Natural killer cell (primary cell): ENCODE measurements around the gene B3GALT5. TPM values are rescaled to one million over a fixed set of nuclear protein-coding genes. Genes with fewer than 3 reads are reported as not detected.

ENCODE experiments used
- ATAC-seq, 3 donors: fragments of 150-1000 bp in 2 of 3; fragments of 200-7000 bp in 1 of 3; cut with Tn5 transposase; 1 replicate in 1 of 3; 2 replicates in 2 of 3; pipeline ENCODE4 v1.10.0; 2021; ENCODE audit warnings: mild to moderate bottlenecking in 2 of 3, moderate library complexity in 2 of 3
- DNase-seq, 2 donors: peaks; one replicate each; pipeline versions ENCODE4 v3.0.0 to v3.0.0-alpha.2; 2013 to 2021; ENCODE audit warnings: mixed read lengths in 1 of 2
- H3K27ac ChIP-seq: one replicate; pipeline ENCODE4 v1.5.1; 2013; ENCODE audit warnings: mild to moderate bottlenecking, low read length
- H3K27me3 ChIP-seq: one replicate; pipeline ENCODE4 v1.6.1; 2013; ENCODE audit warnings: low read length; ENCODE audit not compliant: control insufficient read depth, insufficient read depth
- H3K36me3 ChIP-seq: one replicate; pipeline ENCODE4 v1.6.1; 2013; ENCODE audit warnings: low read length; ENCODE audit not compliant: control insufficient read depth, insufficient read depth
- H3K4me1 ChIP-seq: one replicate; pipeline ENCODE4 v1.6.1; 2013; ENCODE audit warnings: low read length; ENCODE audit not compliant: control insufficient read depth, insufficient read depth
- H3K4me3 ChIP-seq: one replicate; pipeline ENCODE4 v1.5.1; 2013; ENCODE audit warnings: low read length
- H3K9me3 ChIP-seq: one replicate; pipeline ENCODE4 v1.6.1; 2013; ENCODE audit warnings: low read length; ENCODE audit not compliant: control insufficient read depth, insufficient read depth
- H3K27ac Mint-ChIP-seq, 2 donors: one replicate each; pipeline ENCODE4 v1.8.0; 2022; ENCODE audit warnings: mild to moderate bottlenecking in 2 of 2, mixed read lengths in 2 of 2, moderate library complexity in 1 of 2
- H3K27me3 Mint-ChIP-seq, 2 donors: one replicate each; pipeline ENCODE4 v1.8.0; 2022; ENCODE audit warnings: low read depth in 2 of 2, mixed read lengths in 2 of 2
- H3K36me3 Mint-ChIP-seq: one replicate; pipeline ENCODE4 v1.8.0; 2022; ENCODE audit warnings: mixed read lengths
- H3K4me1 Mint-ChIP-seq, 2 donors: one replicate each; pipeline ENCODE4 v1.8.0; 2022; ENCODE audit warnings: mixed read lengths in 2 of 2
- H3K4me3 Mint-ChIP-seq: one replicate; pipeline ENCODE4 v1.8.0; 2022; ENCODE audit warnings: mild to moderate bottlenecking, moderate library complexity, mixed read lengths
- H3K9me3 Mint-ChIP-seq, 2 donors: one replicate each; pipeline ENCODE4 v1.8.0; 2022; ENCODE audit warnings: mixed read lengths in 2 of 2
- CTCF ChIP-seq: fragments of 200-600 bp; IDR thresholded peaks from one replicate; pipeline ENCODE4 v1.8.0; 2022; ENCODE audit warnings: antibody characterized with exemption
- WGBS: methylation state at CpG from one replicate; pipeline ENCODE4 v1.1.7; 2013; ENCODE audit warnings: missing lambda C conversion rate; ENCODE audit not compliant: insufficient coverage; 5-methylcytosine and 5-hydroxymethylcytosine counted together
- intact Hi-C: fragments of 100-400 bp; cut with micrococcal nuclease; formaldehyde crosslinking; loops from one replicate; pipeline ENCODE4 v1.14.2; 2022
- total RNA-seq, 4 donors: library from RNA; stranded (reverse); fragments of 120-200 nt in 1 of 4; gene quantifications; one replicate each; pipeline versions ENCODE4 v1.2.3 to v1.2.4, GENCODE V29; 2013 to 2022

B3GALT5 gene
- total RNA-seq, 3 donors from 2014 or later (not counting 1 experiment from before 2014, with no cell fraction given): 0.05 TPM; not detected in 2

- intact Hi-C loops: no loop called here
- no peak overlapping the region for H3K4me3 Mint-ChIP-seq
- H3K9me3 ChIP-seq: no peaks in the 10 kb centered on the region
- no peaks in the 10 kb centered on the region for H3K36me3 Mint-ChIP-seq
- no peaks in the 10 kb centered on the region for H3K36me3 ChIP-seq
- ATAC-seq: no peak
- H3K27me3 Mint-ChIP-seq: peaks cover 11 to 21% of the 10 kb centered on the region in 2 donors
- H3K27ac Mint-ChIP-seq: no peak overlapping the region
- no peak for TF ChIP-seq CTCF
- no peak for DNase-seq
- H3K27me3 ChIP-seq: no peaks in the 10 kb centered on the region
- H3K4me3 ChIP-seq: no peak overlapping the region
- H3K27ac ChIP-seq: no peak overlapping the region
- WGBS: 62% methylated on average over 6 of the region's 6 CpGs
- H3K4me1 Mint-ChIP-seq: no peaks in the 10 kb centered on the region
- peaks cover 0 to 2% of the 10 kb centered on the region in 2 donors for H3K9me3 Mint-ChIP-seq
- H3K4me1 ChIP-seq: no peaks in the 10 kb centered on the region
Measured at GRCh38 chr21:39647476-39647875, 34.7 kb downstream of the B3GALT5 start.

- H3K4me3 ChIP-seq: no peak overlapping the region
Measured at GRCh38 chr21:39648879-39649278, 36.1 kb downstream of the B3GALT5 start.

GRCh38 chr21:39649526-39649925 is 36.8 kb downstream of the B3GALT5 start:
- H3K4me1 Mint-ChIP-seq: no peaks in the 10 kb centered on the region
- peaks cover 2% of the 10 kb centered on the region in 2 donors for H3K9me3 Mint-ChIP-seq
- 87% methylated on average over 5 of the region's 5 CpGs for WGBS
- H3K27me3 Mint-ChIP-seq: peaks cover 2 to 16% of the 10 kb centered on the region in 2 donors
- intact Hi-C loops: no loop called here
- H3K36me3 ChIP-seq: no peaks in the 10 kb centered on the region
- H3K27ac ChIP-seq: no peak overlapping the region
- no peak for TF ChIP-seq CTCF
- no peaks in the 10 kb centered on the region for H3K4me1 ChIP-seq
- no peak overlapping the region for H3K27ac Mint-ChIP-seq
- no peak overlapping the region for H3K4me3 Mint-ChIP-seq
- H3K9me3 ChIP-seq: peaks cover 5% of the 10 kb centered on the region
- no peak overlapping the region for H3K4me3 ChIP-seq
- no peak for ATAC-seq
- H3K27me3 ChIP-seq: no peaks in the 10 kb centered on the region
- DNase-seq: no peak
- no peaks in the 10 kb centered on the region for H3K36me3 Mint-ChIP-seq

More at GRCh38 chr21:39648879-39649278, 36.1 kb downstream of the B3GALT5 start:
- Mint-ChIP-seq H3K36me3 (no peaks in the 10 kb centered on the region), H3K4me3 (no peak overlapping the region), H3K4me1 (no peaks in the 10 kb centered on the region), H3K27ac (no peak overlapping the region), H3K27me3 (peaks cover 6 to 16% of the 10 kb centered on the region in 2 donors), H3K9me3 (peaks cover 2% of the 10 kb centered on the region in 2 donors)
- Histone ChIP-seq H3K4me1 (no peaks in the 10 kb centered on the region), H3K27me3 (no peaks in the 10 kb centered on the region), H3K9me3 (peaks cover 5% of the 10 kb centered on the region), H3K27ac (no peak overlapping the region), H3K36me3 (no peaks in the 10 kb centered on the region)
- DNase-seq (no peak), ATAC-seq (no peak)
- no peak for TF ChIP-seq CTCF
- intact Hi-C loops: no loop called here
- WGBS: 87% methylated on average over 6 of the region's 6 CpGs

- Histone ChIP-seq H3K36me3 (no peaks in the 10 kb centered on the region), H3K4me3 (no peak overlapping the region), H3K9me3 (peaks cover 5% of the 10 kb centered on the region), H3K27me3 (no peaks in the 10 kb centered on the region), H3K4me1 (no peaks in the 10 kb centered on the region), H3K27ac (no peak overlapping the region)
- ATAC-seq (no peak), DNase-seq (no peak)
- Mint-ChIP-seq H3K36me3 (no peaks in the 10 kb centered on the region), H3K9me3 (peaks cover 2% of the 10 kb centered on the region in 2 donors), H3K4me1 (no peaks in the 10 kb centered on the region), H3K27ac (no peak overlapping the region), H3K27me3 (peaks cover 2 to 16% of the 10 kb centered on the region in 2 donors), H3K4me3 (no peak overlapping the region)
- intact Hi-C loops: no loop called here
- no peak for TF ChIP-seq CTCF
- 73% methylated on average over 12 of the region's 12 CpGs for whole genome bisulfite sequencing
Measured at GRCh38 chr21:39650306-39650705, 37.6 kb downstream of the B3GALT5 start.
